GM19023 (cell line): ENCODE data around the gene ACSF3.

Experiments
- ATAC-seq: cut with Tn5 transposase; IDR thresholded peaks from one replicate; pipeline ENCODE4 v1.9.1; 2021; ENCODE audit warnings: mild to moderate bottlenecking, moderate library complexity; ENCODE audit not compliant: unreplicated experiment

ACSF3 gene

GRCh38 chr16:89123001-89123830 is 29.6 kb downstream of the ACSF3 start:
- no peak for ATAC-seq

- ATAC-seq, result no peak
These were observed 30.1 kb downstream of the ACSF3 start for GRCh38 chr16:89123831-89124100.

- no peak for ATAC-seq
These were observed 35.7 kb downstream of the ACSF3 start for GRCh38 chr16:89129378-89129777.

GRCh38 chr16:89130448-89130847 is 36.8 kb downstream of the ACSF3 start:
- no peak for ATAC-seq

GRCh38 chr16:89131783-89132182 is 38.1 kb downstream of the ACSF3 start:
- ATAC-seq, result no peak

- no peak for ATAC-seq
These were observed 38.7 kb downstream of the ACSF3 start for GRCh38 chr16:89132194-89133005.

- no peak for ATAC-seq
These were observed 39.9 kb downstream of the ACSF3 start for GRCh38 chr16:89133457-89134127.

GRCh38 chr16:89134269-89134668 is 40.6 kb downstream of the ACSF3 start:
- no peak for ATAC-seq

- ATAC-seq, result no peak
These were observed 41.5 kb downstream of the ACSF3 start for GRCh38 chr16:89135166-89135565.

- ATAC-seq, result no peak
These were observed 42.5 kb downstream of the ACSF3 start for GRCh38 chr16:89135971-89136765.

- ATAC-seq, result no peak
These were observed 43.3 kb downstream of the ACSF3 start for GRCh38 chr16:89136931-89137330.

- no peak for ATAC-seq
These were observed 44.2 kb downstream of the ACSF3 start for GRCh38 chr16:89137666-89138512.

GRCh38 chr16:89138513-89138795 is 44.8 kb downstream of the ACSF3 start:
- no peak for ATAC-seq

GRCh38 chr16:89138843-89139520 is 45.3 kb downstream of the ACSF3 start:
- no peak for ATAC-seq

GRCh38 chr16:89139907-89140361 is 46.3 kb downstream of the ACSF3 start:
- ATAC-seq, result no peak

- no peak for ATAC-seq
These were observed 46.7 kb downstream of the ACSF3 start for GRCh38 chr16:89140401-89140800.

GRCh38 chr16:89140981-89141883 is 47.6 kb downstream of the ACSF3 start:
- no peak for ATAC-seq

GRCh38 chr16:89141884-89142267 is 48.2 kb downstream of the ACSF3 start:
- ATAC-seq, result no peak
